BLaER1 (cell line): Measurements from ENCODE around the gene BEST4.
"Not testable (repeated sequence)": the region's sequence is repeated elsewhere in the genome, so short reads cannot be mapped to it uniquely, and the experiment has no call there.

Experiments
- H3K27ac ChIP-seq: shearing (Covaris generic); formaldehyde crosslinking; 2 replicates; pipeline ENCODE4 v1.8.1; 2022
- H3K27me3 ChIP-seq: shearing (Covaris generic); formaldehyde crosslinking; 2 replicates; pipeline ENCODE4 v1.8.1; 2022
- H3K36me3 ChIP-seq: shearing (Covaris generic); formaldehyde crosslinking; 2 replicates; pipeline ENCODE4 v1.8.1; 2022
- H3K4me1 ChIP-seq: shearing (Covaris generic); formaldehyde crosslinking; 2 replicates; pipeline ENCODE4 v1.8.1; 2022
- H3K4me2 ChIP-seq: shearing (Covaris generic); formaldehyde crosslinking; 2 replicates; pipeline ENCODE4 v1.8.1; 2022
- H3K4me3 ChIP-seq: shearing (Covaris generic); formaldehyde crosslinking; 2 replicates; pipeline ENCODE4 v1.8.1; 2022
- H3K9ac ChIP-seq: shearing (Covaris generic); formaldehyde crosslinking; 2 replicates; pipeline ENCODE4 v1.8.1; 2022
- H3K9me3 ChIP-seq: shearing (Covaris generic); formaldehyde crosslinking; 2 replicates; pipeline ENCODE4 v1.8.1; 2022
- H4K20me1 ChIP-seq: shearing (Covaris generic); formaldehyde crosslinking; 2 replicates; pipeline ENCODE4 v1.8.1; 2022
- Cebpa-rat ChIP-seq: shearing (Covaris generic); IDR thresholded peaks from 2 replicates; pipeline ENCODE4 v1.8.1; 2022

Gene BEST4

DNA sequence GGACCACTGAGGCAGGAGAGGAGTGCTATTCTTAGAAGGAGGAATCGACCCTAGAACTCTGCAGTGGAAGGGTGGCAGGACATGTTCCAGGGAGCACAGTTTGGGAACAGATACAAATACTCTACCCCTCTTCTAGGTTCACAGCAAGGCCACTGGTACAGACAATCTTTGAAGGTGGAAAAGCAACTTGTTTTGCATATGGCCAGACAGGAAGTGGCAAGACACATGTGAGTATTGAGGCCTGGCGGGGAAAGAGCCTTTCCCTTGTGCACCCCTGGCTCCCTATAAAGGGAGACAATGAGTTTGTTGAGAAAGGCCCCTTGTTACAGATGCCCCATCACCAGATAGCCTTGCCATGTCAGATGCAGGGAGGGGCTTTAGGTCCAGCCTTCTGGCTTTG is 30.6 kb downstream of the BEST4 start:
- Histone ChIP-seq H3K27me3 (no peaks in the 10 kb centered on the region), H3K36me3 (peaks cover 100% of the 10 kb centered on the region), H3K4me2 (no peak overlapping the region), H3K9me3 (no peaks in the 10 kb centered on the region), H3K27ac (no peak overlapping the region), H4K20me1 (0 out of 2 replicates have a peak, but pooled peaks cover 7% of the 10 kb centered on the region), H3K9ac (no peak overlapping the region), H3K4me3 (no peak overlapping the region), H3K4me1 (peaks cover 4% of the 10 kb centered on the region; the same call in 1 of the 2 replicates)
- TF ChIP-seq Cebpa-rat = no peak

DNA sequence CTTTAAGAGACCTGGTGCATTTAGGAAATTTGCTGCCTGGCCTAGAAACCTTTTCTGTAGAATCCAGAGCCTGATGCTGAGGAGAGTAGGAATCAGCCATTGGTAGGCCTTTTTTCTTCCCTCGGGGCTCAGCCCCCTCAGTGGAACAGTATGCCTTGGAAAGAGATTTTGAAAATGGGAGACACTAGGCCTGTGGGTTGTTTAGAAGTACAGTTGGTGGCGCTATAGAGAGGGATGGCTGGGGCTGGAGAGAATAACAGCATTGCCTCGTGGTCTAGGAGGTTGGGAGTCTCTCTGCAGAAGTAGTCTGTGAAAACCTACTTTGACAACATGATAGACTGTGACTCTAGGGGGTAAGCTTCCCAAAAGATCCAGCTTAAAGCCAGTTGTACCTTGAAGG is 40.1 kb downstream of the BEST4 start:
- TF ChIP-seq Cebpa-rat = no peak
- H4K20me1 ChIP-seq = peaks cover 13% of the 10 kb centered on the region; the same call in 1 of the 2 replicates
- H3K9me3 ChIP-seq = no peaks in the 10 kb centered on the region
- H3K4me3 ChIP-seq = no peak overlapping the region
- no peak overlapping the region for H3K9ac ChIP-seq
- no peaks in the 10 kb centered on the region for H3K27me3 ChIP-seq
- no peak overlapping the region for H3K4me2 ChIP-seq
- peaks cover 99% of the 10 kb centered on the region for H3K36me3 ChIP-seq
- H3K4me1 ChIP-seq = peaks cover 8% of the 10 kb centered on the region
- no peak overlapping the region for H3K27ac ChIP-seq

DNA sequence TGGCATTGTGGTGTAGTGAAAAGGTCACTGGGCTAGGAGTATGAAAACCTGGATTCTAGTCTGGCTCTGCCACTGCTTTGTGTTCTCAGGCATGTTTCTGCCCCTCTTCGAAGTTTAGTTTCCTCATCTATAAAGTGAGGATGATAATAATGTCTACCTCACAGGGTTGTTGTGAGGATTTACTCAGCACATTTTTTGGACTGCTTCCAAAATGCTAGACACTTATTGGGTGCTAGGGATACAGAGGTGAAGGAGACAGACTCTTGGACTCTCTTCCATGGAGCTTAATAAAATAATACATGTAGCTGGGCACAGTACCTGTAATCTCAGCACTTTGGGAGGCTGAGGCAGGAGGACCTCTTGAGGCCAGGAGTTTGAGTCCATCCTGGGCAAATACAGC is 44.8 kb downstream of the BEST4 start:
- peaks cover 8% of the 10 kb centered on the region; the same call in 1 of the 2 replicates for H4K20me1 ChIP-seq
- no peak overlapping the region for H3K27ac ChIP-seq
- no peaks in the 10 kb centered on the region for H3K27me3 ChIP-seq
- H3K9ac ChIP-seq = peak overlapping the region; percentile 56
- peak overlapping the region; percentile 43; the same call in 1 of the 2 replicates for H3K4me2 ChIP-seq
- TF ChIP-seq Cebpa-rat = no peak
- H3K4me3 ChIP-seq = no peak overlapping the region
- peaks cover 70% of the 10 kb centered on the region for H3K36me3 ChIP-seq
- peaks cover 34% of the 10 kb centered on the region for H3K4me1 ChIP-seq
- H3K9me3 ChIP-seq = 0 out of 2 replicates have a peak, but pooled peaks cover 3% of the 10 kb centered on the region

DNA sequence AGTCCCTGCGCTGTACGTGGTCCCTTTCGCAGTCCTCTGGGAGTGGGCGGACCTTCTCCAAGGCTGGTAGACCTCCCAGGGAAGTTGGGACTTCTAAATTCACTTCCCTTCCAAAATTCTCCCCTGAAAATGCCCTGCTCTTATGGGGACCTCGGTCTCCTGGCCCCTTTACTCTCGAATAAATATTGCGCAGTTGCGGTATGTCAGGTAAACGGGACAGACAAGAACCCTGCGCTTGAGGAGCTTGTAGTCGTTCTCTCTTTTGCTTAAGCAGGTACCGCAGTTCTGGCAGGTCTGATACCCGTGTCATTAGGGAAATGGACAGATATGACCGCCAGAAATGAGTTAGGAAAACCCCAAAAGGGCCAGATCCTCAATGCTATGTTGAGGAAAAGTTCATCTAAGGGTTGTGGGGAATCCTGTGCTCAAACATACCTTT is 47.8 kb downstream of the BEST4 start:
- peak overlapping the region; percentile 85 for H3K27ac ChIP-seq
- peak overlapping the region; percentile 83 for H3K4me3 ChIP-seq
- 0 out of 2 replicates have a peak, but pooled peaks cover 5% of the 10 kb centered on the region for H3K9me3 ChIP-seq
- H3K4me2 ChIP-seq = peak overlapping the region; percentile 92
- no peak for TF ChIP-seq Cebpa-rat
- H3K27me3 ChIP-seq = no peaks in the 10 kb centered on the region
- H3K4me1 ChIP-seq = peaks cover 34% of the 10 kb centered on the region
- H4K20me1 ChIP-seq = no peaks in the 10 kb centered on the region; the same call in 1 of the 2 replicates
- H3K36me3 ChIP-seq = peaks cover 40% of the 10 kb centered on the region
- peak overlapping the region; percentile 87 for H3K9ac ChIP-seq

DNA sequence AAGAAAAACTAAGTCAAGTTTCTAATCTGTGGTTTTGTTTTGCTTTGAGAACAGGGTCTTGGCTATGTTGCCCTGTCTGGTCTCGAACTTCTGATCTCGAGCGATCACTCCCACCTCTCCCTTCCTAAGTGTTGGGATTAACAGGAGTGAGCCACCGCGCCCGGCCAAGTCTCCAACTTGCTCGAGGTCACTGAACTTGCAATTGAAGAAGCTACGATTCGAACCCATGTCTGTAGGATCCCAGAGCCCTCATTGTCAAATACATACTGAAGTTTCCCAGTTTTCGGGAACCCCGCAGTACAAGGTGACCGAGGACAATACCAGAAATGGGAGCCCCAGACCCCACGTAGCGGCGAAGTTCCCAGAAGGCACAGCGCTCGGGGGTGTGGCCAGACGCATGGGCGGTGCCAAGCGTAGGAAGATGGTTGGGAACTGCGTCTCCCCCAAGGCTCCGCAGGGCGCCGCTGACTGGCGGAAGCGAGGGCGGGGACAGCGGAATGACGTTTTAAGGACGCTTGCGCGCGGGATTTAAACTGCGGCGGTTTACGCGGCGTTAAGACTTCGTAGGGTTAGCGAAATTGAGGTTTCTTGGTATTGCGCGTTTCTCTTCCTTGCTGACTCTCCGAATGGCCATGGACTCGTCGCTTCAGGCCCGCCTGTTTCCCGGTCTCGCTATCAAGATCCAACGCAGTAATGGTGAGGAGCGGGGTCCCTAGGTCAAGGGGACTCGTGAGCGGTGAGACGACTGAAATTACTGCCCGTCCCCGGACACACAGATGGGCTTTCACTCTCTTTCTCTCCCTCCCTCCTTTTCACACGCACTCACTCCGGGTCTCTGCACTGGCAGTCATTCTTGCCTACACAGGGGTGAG is 48.4 kb downstream of the BEST4 start, which contains the start of gene KIF2C:
Gene KIF2C (plus strand): TSS at position 531 of the 872 bp plus-strand sequence. CDS start 96 bp downstream, at position 627.
- peak within 1 kb of the TSS; percentile 83 for H3K4me3 ChIP-seq
- no peak for TF ChIP-seq Cebpa-rat
- H3K9ac ChIP-seq = peak within 1 kb of the TSS; percentile 87
- H4K20me1 ChIP-seq = no peaks in the 10 kb centered on the region; the same call in 1 of the 2 replicates
- H3K36me3 ChIP-seq = peaks cover 34% of the 10 kb centered on the region
- peaks cover 34% of the 10 kb centered on the region for H3K4me1 ChIP-seq
- no peaks in the 10 kb centered on the region for H3K27me3 ChIP-seq
- H3K27ac ChIP-seq = peak within 1 kb of the TSS; percentile 85
- peak within 1 kb of the TSS; percentile 92 for H3K4me2 ChIP-seq
- H3K9me3 ChIP-seq = 0 out of 2 replicates have a peak, but pooled peaks cover 5% of the 10 kb centered on the region

DNA sequence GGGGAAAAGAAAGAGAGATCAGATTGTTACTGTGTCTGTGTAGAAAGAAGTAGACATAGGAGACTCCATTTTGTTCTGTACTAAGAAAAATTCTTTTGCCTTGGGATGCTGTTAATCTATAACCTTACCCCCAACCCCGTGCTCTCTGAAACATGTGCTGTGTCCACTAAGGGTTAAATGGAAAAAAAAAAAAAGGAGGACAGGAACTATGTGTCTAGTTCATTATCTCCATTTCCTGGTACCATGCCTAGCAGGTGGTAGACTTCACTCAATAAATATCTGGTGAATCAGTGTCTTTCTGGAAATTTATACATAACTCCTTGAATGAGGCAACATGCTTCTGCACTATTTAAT is 49.0 kb downstream of the BEST4 start:
- Histone ChIP-seq H3K27ac (peak overlapping the region; percentile 85), H3K4me2 (peak overlapping the region; percentile 92), H3K9ac (peak overlapping the region; percentile 87), H3K36me3 (peaks cover 28% of the 10 kb centered on the region), H3K4me1 (peaks cover 34% of the 10 kb centered on the region), H3K4me3 (peak overlapping the region; percentile 83)
- H3K9me3 ChIP-seq, H4K20me1 ChIP-seq, H3K27me3 ChIP-seq: not testable (repeated sequence)

DNA sequence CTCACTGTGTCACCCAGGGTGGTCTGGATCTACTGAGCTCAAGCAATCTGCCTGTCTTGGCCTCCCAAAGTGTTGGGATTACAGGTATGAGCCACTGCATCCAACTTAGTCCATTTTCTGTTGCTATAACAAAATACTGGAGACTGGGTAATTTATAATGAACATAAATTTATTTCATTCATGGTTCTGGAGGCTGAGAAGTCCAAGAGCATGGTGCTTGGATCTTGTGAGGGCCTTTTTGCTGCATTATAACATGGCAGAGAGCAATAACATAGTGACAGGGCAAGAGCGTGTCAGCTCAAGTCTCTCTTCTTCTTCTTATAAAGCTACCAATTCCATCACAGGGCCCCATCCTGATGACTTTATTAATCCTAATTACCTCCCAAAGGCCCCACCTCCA is 52.0 kb downstream of the BEST4 start:
- Histone ChIP-seq H3K4me1 (peaks cover 36% of the 10 kb centered on the region), H3K27ac (no peak overlapping the region), H3K9me3 (0 out of 2 replicates have a peak, but pooled peaks cover 5% of the 10 kb centered on the region), H3K4me2 (no peak overlapping the region), H4K20me1 (no peaks in the 10 kb centered on the region), H3K27me3 (no peaks in the 10 kb centered on the region), H3K36me3 (peaks cover 3% of the 10 kb centered on the region), H3K4me3 (no peak overlapping the region), H3K9ac (no peak overlapping the region)
- no peak for TF ChIP-seq Cebpa-rat

DNA sequence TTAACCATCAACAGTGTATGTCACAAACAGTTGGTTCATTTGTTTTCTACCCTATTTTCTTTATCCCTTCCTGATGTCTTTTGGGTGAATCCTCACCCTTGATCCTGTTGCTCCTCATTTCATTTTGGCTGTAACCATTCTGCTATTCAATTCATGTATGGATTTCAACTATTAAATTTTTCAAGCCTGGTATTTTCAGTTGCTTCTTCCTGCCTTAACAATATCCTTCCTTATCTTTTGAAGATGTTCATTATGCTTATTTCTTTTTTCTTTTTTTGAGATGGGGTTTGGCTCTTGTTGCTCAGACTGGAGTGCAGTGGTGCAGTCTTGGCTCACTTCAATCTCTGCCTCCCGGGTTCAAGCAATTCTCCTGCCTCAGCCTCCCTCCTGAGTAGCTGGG is 54.2 kb downstream of the BEST4 start:
- TF ChIP-seq Cebpa-rat = no peak
- Histone ChIP-seq H3K4me1 (peaks cover 45% of the 10 kb centered on the region), H3K27me3 (no peaks in the 10 kb centered on the region), H3K27ac (no peak overlapping the region), H3K4me3 (no peak overlapping the region), H3K9ac (no peak overlapping the region), H3K9me3 (0 out of 2 replicates have a peak, but pooled peaks cover 5% of the 10 kb centered on the region), H3K36me3 (no peaks in the 10 kb centered on the region), H3K4me2 (peak overlapping the region; percentile 36; the same call in 1 of the 2 replicates), H4K20me1 (no peaks in the 10 kb centered on the region)
